MV-4-11 (cell line): ENCODE measurements around the gene PRMT7.

Experiments
- DNase-seq: peaks from one replicate; lab custom pipeline; 2025; lab: John Stamatoyannopoulos, UW

Gene PRMT7

GRCh38 chr16:68396481-68396880 is 85.7 kb downstream of the PRMT7 start:
- DNase-seq = peak; percentile 37

GRCh38 chr16:68397710-68398201 is 86.9 kb downstream of the PRMT7 start:
- no peak for DNase-seq

DNA sequence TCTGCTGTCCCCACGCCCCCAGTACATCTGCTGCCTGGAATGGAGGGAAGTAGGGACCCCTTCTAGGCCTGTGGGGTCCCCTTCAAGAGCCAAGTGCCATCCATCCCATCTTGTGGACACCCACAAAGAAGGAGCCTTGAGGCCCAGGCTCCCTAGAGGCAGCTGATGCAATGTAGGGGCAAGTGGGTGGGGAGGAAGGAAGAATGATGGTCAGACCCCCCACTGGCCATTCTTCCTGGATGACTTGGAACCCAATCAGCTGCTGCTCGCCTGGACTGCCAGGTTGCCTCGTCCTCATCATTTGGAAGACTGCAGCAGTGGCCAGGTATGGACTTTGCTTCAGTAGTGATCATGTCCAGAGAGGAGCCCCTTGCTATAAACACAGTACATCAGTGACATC is 88.6 kb downstream of the PRMT7 start:
- DNase-seq = no peak

GRCh38 chr16:68400083-68400923 is 89.5 kb downstream of the PRMT7 start:
- DNase-seq = no peak

DNA sequence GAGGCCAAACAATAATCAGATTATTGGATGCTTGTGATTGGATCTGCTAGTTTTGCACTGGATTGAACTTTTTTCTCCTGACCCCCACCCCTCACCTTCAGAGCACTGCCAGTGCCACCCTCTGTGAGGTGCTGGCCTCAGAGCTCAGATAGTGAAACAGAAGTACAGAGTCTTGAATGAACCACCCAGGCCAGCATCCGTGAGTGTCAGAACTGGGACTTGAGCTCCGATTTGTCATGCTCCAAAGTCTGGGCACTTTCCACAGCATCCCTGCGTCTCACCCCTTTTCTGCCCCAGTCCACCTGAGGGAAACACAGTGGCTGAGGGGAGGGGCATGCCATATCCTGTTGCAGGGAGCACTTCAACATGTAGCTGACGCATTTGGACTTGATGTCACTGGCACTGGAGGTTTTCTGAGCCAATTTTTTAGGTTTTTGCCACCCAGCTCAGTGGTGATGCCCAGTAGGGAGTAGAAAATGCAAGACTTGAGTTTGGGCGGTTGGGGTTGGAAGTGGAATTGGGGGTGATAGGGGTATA is 90.2 kb downstream of the PRMT7 start:
- no peak for DNase-seq

- peak; percentile 87 for DNase-seq
Measured at GRCh38 chr16:68401871-68402747, 91.3 kb downstream of the PRMT7 start.

DNA sequence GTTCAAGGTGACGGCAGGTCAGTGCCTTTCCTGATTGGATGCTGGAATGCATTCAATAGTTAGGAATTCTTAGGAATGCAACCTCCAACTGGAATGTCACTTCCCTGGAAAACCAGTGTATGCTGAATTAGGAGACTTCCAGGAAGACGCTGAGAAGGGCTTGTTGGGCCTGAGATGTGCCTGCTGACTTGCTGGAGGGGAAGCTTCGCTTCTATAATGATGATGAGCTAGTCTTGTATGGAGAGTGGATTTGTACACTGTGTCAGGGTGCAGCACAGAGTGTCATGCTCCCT is 91.9 kb downstream of the PRMT7 start:
- no peak for DNase-seq

- no peak for DNase-seq
Measured at GRCh38 chr16:68403177-68403576, 92.4 kb downstream of the PRMT7 start.

DNA sequence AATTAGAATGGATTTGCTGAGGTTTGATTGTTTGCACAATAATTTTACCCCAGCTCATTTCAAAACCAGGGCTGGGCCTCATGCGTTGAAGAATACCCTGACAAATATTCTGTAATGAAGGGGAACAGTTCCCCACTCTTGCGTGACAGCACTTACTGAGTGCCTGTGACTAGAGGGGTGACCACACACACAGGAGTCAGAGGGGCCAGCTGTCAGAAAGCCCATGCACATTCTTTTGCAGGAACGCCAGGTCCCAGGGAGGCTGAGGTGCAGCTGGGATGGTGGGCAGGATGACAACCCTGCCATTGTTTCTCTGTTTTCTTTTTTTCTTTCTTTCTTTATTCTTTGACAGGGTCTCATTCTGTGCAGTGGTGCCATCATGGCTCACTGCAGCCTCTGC is 92.9 kb downstream of the PRMT7 start:
- peak; percentile 10 for DNase-seq

DNA sequence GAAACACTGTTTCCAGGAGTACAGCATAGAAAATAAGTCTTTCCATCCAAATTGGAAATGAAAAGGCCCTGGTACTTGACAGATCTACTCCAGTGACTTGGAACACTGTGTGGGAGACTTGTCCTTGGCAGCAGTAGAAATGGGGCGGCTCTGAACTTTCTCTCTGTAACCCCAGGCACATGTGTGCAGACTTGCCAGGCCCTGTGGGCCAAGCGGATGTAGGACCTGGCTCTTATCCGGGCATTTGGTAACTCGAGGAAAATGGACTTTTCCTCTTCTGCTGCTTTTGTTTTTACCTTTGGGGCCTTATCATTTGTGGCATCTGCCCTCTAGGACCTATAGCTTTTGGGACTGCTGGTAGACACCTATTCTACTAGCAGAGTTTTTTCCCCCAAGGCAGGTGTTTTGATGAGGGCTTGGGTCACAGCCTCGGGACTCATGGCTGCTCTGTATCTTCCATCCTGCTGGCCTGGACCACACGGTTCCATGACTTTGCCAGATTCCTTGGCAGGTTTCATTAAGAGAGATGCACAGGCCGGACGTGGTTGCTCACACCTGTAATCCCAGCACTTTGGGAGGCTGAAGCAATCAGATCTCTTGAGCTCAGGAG is 94.0 kb downstream of the PRMT7 start:
- DNase-seq = no peak

DNA sequence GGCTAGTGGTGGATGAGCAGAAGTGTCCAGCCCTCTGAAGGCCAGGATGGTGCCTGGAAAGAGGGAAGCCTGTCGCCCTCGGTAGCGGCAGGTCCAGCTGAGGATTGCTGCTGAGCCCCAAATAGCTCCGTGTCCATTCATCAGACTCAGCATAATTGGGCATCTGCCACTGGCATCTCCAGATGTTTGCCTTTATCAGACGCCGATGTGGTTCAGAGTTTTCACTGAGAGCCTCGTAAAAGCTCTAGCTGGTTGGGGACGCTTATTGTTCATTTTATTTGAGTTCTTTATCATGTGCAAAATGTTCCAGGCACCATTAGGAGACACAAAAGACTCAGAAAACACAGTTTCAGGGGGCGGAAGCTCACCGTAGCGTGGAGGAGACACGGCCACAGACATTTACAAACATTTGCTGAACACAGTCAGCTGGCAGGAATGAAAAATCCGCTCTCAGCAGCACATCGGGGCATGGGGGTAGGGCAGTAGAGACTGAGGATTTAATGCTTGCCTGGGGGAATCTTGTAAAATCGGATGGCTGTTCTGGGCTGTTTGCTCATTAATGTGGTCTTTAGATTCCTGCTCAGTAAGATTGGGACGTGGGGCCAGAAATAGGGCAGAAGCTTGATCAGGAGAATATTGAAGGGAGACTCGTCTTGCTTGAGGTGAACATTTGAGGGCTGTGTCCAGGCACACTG is 95.8 kb downstream of the PRMT7 start:
- DNase-seq = no peak
